HL-60 (cell line): ENCODE measurements around the gene ZBTB7C.

Source experiments
- GABPA ChIP-seq: IDR thresholded peaks from 2 replicates; pipeline ENCODE4 v1.6.1; 2012; ENCODE audit warnings: low read depth
- SPI1 ChIP-seq: IDR thresholded peaks from 2 replicates; pipeline ENCODE4 v1.6.1; 2012; ENCODE audit warnings: low read depth, mild to moderate bottlenecking, borderline replicate concordance
- TF ChIP-seq, protein P1 (sequence below): IDR thresholded peaks from 2 replicates; pipeline ENCODE4 v1.6.1; 2012; ENCODE audit warnings: low read depth; ENCODE audit not compliant: insufficient replicate concordance
- TF ChIP-seq, protein P2 (sequence below): IDR thresholded peaks from one replicate; pipeline ENCODE4 v1.5.1; 2011; ENCODE audit warnings: low read length, control low read depth, inconsistent platforms; ENCODE audit not compliant: insufficient read depth

DNA sequence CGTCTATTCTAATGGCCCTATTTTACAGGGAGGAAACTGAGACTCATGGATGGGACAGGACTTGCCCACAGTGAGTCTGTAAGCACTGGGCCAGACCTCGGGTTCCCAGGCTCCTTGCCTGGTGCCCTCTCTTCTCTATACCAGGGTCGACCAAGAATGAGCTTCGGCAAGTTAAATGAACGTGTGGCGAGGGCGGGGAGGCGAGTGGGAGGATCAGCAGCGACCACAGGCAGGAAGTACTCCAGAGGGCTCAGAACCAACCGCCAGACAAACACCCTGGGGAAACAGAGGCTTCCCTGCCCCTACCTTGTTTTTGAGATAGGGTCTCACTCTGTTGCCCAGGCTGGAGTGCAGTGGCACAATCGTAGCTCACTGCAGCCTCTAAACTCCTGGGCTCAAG is 301.0 kb downstream of the ZBTB7C start:
- TF ChIP-seq, protein P1, sequence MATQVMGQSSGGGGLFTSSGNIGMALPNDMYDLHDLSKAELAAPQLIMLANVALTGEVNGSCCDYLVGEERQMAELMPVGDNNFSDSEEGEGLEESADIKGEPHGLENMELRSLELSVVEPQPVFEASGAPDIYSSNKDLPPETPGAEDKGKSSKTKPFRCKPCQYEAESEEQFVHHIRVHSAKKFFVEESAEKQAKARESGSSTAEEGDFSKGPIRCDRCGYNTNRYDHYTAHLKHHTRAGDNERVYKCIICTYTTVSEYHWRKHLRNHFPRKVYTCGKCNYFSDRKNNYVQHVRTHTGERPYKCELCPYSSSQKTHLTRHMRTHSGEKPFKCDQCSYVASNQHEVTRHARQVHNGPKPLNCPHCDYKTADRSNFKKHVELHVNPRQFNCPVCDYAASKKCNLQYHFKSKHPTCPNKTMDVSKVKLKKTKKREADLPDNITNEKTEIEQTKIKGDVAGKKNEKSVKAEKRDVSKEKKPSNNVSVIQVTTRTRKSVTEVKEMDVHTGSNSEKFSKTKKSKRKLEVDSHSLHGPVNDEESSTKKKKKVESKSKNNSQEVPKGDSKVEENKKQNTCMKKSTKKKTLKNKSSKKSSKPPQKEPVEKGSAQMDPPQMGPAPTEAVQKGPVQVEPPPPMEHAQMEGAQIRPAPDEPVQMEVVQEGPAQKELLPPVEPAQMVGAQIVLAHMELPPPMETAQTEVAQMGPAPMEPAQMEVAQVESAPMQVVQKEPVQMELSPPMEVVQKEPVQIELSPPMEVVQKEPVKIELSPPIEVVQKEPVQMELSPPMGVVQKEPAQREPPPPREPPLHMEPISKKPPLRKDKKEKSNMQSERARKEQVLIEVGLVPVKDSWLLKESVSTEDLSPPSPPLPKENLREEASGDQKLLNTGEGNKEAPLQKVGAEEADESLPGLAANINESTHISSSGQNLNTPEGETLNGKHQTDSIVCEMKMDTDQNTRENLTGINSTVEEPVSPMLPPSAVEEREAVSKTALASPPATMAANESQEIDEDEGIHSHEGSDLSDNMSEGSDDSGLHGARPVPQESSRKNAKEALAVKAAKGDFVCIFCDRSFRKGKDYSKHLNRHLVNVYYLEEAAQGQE: no peak
- TF ChIP-seq, protein P2, sequence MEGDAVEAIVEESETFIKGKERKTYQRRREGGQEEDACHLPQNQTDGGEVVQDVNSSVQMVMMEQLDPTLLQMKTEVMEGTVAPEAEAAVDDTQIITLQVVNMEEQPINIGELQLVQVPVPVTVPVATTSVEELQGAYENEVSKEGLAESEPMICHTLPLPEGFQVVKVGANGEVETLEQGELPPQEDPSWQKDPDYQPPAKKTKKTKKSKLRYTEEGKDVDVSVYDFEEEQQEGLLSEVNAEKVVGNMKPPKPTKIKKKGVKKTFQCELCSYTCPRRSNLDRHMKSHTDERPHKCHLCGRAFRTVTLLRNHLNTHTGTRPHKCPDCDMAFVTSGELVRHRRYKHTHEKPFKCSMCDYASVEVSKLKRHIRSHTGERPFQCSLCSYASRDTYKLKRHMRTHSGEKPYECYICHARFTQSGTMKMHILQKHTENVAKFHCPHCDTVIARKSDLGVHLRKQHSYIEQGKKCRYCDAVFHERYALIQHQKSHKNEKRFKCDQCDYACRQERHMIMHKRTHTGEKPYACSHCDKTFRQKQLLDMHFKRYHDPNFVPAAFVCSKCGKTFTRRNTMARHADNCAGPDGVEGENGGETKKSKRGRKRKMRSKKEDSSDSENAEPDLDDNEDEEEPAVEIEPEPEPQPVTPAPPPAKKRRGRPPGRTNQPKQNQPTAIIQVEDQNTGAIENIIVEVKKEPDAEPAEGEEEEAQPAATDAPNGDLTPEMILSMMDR: no peak
- TF ChIP-seq GABPA (no peak), SPI1 (no peak)
